ENCODE measurements around the gene MYRIP. TPM values are rescaled to one million over a fixed set of nuclear protein-coding genes. Genes with fewer than 3 reads are reported as not detected.
A peak's percentile ranks its signal among the peaks of the same experiment; 100 is the strongest.

The MYRIP gene
- total RNA-seq, 1 experiment from 2014 or later: 0.59 TPM

GRCh38 chr3:40309418-40309924 is 500.1 kb downstream of the MYRIP start, which contains the start of gene EIF1B:
Gene EIF1B, plus strand, starts transcription at chr3:40309707. Its CDS starts 235 bp downstream, at chr3:40309942.
- no peaks in the 10 kb centered on the region for H3K27me3 Mint-ChIP-seq (ENCODE audit: insufficient read depth, unreplicated experiment)
- peaks cover 11% of the 10 kb centered on the region for H3K4me1 ChIP-seq
- peak within 1 kb of the TSS; percentile 93 for H3K27ac Mint-ChIP-seq (ENCODE audit: unreplicated experiment)
- DNase-seq: peak; percentile 96 to 98
- peak within 1 kb of the TSS; percentile 98 for H3K4me3 Mint-ChIP-seq (ENCODE audit: unreplicated experiment)
- ChIA-PET POLR2A (interaction anchor here (0.6 to 1.0 kb wide), 4 partner anchors 9 to 215 kb away, joined by 3 to 4 read pairs (median 3); partner anchors contain the start of genes ZNF619 and ZNF621), CTCF (interaction anchor here (1.0 to 1.5 kb wide), 4 partner anchors 8 to 196 kb away, joined by 3 to 15 read pairs (median 6); partner anchors contain the start of genes RPL14 and ZNF620)
- H3K4me3 ChIP-seq (ENCODE audit: low read depth, low read length): peak within 1 kb of the TSS; percentile 80
- no peaks in the 10 kb centered on the region for H3K9me3 ChIP-seq
- no peaks in the 10 kb centered on the region for H3K9me3 Mint-ChIP-seq (ENCODE audit: unreplicated experiment)
- peak; percentile 85 to 93 for TF ChIP-seq CTCF (IDR thresholded peaks at IDR 0.05; ENCODE audit: insufficient read depth in 1 of 2, low read depth in 1 of 2, low read length in 1 of 2, severe bottlenecking in 1 of 2, unreplicated experiment in 1 of 2)
- no peaks in the 10 kb centered on the region for H3K27me3 ChIP-seq (replicated peaks; ENCODE audit: control insufficient read depth, insufficient read depth, low read length)
- BruUV-seq (replicated peaks): no TSS peak
- peaks cover 9% of the 10 kb centered on the region for H3K4me1 Mint-ChIP-seq (ENCODE audit: low read depth, unreplicated experiment)
- intact Hi-C loops (cut with micrococcal nuclease; ENCODE audit: unreplicated experiment): loop anchor here (1.0 kb wide), 1 partner anchor 144 kb away; no protein-coding TSS in a partner anchor
- H3K36me3 Mint-ChIP-seq (ENCODE audit: insufficient read depth, unreplicated experiment): peaks cover 19% of the 10 kb centered on the region
- H3K36me3 ChIP-seq (ENCODE audit: control insufficient read depth, insufficient read depth, low read length): no peaks in the 10 kb centered on the region; the same call in 1 of the 2 replicates
